Measurements from ENCODE around the gene XXYLT1. TPM values are rescaled to one million over a fixed set of nuclear protein-coding genes. Genes with fewer than 3 reads are reported as not detected.

The XXYLT1 gene
- total RNA-seq, 2 experiments from 2014 or later = 3.1 to 3.7 TPM

DNA sequence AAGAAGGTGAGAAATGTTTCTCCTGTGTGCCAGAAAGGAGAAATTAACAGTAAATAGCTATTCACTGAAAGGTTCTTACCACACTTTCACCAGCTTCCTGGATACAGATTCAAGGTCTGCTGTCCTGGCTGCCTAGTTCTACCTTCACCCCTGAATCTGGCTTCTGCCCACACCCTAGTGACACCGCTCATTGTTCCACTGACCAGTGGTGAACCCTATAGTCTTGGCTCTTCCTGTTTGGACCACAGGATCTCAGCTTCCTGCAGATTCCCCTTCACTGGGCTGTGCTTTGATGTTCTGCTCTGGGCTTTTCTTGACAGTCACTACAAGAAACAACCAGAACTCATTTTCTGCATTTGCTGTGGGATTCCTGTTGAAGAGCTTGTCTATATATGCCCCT lies 250.0 kb downstream of the XXYLT1 start:
- Histone ChIP-seq H3K9me3 (ENCODE audit: control insufficient read depth in 1 of 2, insufficient read depth in 1 of 2, low read length in 2 of 2) (no peaks in the 10 kb centered on the region), H3K36me3 (ENCODE audit: insufficient read depth, low read length) (no peaks in the 10 kb centered on the region), H3K4me3 (ENCODE audit: low read length) (no peak overlapping the region), H3K4me1 (ENCODE audit: insufficient read depth, low read length) (no peaks in the 10 kb centered on the region), H3K27me3 (ENCODE audit: control insufficient read depth in 1 of 2, insufficient read depth in 2 of 2, low read length in 2 of 2) (peaks cover 0 to 3% of the 10 kb centered on the region in 2 experiments), H3K27ac (ENCODE audit: low read depth in 1 of 2, low read length in 2 of 2) (no peak overlapping the region)
- DNase-seq (no peak), ATAC-seq (ENCODE audit: poor library complexity) (no peak)
- no peaks in the 10 kb centered on the region for H3K36me3 Mint-ChIP-seq (ENCODE audit: low read depth)
- no peak overlapping the region for H3K27ac Mint-ChIP-seq
- no peaks in the 10 kb centered on the region for H3K9me3 Mint-ChIP-seq
- intact Hi-C loops (cut with DNase I, micrococcal nuclease) = no loop called here
- TF ChIP-seq, protein P1, sequence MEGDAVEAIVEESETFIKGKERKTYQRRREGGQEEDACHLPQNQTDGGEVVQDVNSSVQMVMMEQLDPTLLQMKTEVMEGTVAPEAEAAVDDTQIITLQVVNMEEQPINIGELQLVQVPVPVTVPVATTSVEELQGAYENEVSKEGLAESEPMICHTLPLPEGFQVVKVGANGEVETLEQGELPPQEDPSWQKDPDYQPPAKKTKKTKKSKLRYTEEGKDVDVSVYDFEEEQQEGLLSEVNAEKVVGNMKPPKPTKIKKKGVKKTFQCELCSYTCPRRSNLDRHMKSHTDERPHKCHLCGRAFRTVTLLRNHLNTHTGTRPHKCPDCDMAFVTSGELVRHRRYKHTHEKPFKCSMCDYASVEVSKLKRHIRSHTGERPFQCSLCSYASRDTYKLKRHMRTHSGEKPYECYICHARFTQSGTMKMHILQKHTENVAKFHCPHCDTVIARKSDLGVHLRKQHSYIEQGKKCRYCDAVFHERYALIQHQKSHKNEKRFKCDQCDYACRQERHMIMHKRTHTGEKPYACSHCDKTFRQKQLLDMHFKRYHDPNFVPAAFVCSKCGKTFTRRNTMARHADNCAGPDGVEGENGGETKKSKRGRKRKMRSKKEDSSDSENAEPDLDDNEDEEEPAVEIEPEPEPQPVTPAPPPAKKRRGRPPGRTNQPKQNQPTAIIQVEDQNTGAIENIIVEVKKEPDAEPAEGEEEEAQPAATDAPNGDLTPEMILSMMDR (IDR thresholded peaks at IDR 0.05) = no peak
- H3K4me3 Mint-ChIP-seq = no peak overlapping the region
- CTCF ChIA-PET = no interaction called here
- POLR2A ChIA-PET = no interaction called here
- peaks cover 13% of the 10 kb centered on the region for H3K27me3 Mint-ChIP-seq
- no peaks in the 10 kb centered on the region for H3K4me1 Mint-ChIP-seq (ENCODE audit: low read depth)

DNA sequence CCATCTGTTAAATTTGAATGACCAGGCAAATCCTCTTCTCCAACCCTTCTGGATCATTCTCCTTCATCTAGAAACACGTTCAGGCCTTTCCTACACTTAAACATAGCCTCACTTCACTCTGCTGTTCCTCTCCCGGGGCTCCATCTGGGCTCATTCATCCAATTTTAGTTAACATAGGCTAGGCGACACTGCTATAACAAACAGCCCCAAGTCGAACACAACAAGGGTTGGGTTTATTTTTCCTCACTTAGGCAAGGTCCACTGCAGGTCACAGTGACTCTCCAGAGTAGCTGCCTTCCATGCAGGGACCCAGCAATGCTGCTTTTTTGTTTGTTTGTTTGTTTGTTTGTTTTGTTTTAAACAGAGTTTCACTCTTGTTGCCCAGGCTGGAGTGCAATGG lies 250.8 kb downstream of the XXYLT1 start:
- Mint-ChIP-seq H3K4me3 (no peak overlapping the region), H3K27me3 (peaks cover 13% of the 10 kb centered on the region), H3K4me1 (ENCODE audit: low read depth) (no peaks in the 10 kb centered on the region), H3K27ac (no peak overlapping the region), H3K9me3 (no peaks in the 10 kb centered on the region), H3K36me3 (ENCODE audit: low read depth) (no peaks in the 10 kb centered on the region)
- intact Hi-C loops (cut with DNase I, micrococcal nuclease) = no loop called here
- Histone ChIP-seq H3K4me1 (ENCODE audit: insufficient read depth, low read length) (peaks cover under 1% of the 10 kb centered on the region), H3K27ac (ENCODE audit: low read depth in 1 of 2, low read length in 2 of 2) (no peak overlapping the region), H3K36me3 (ENCODE audit: insufficient read depth, low read length) (no peaks in the 10 kb centered on the region), H3K9me3 (ENCODE audit: control insufficient read depth in 1 of 2, insufficient read depth in 1 of 2, low read length in 2 of 2) (no peaks in the 10 kb centered on the region), H3K27me3 (ENCODE audit: control insufficient read depth in 1 of 2, insufficient read depth in 2 of 2, low read length in 2 of 2) (peaks cover 0 to 3% of the 10 kb centered on the region in 2 experiments), H3K4me3 (ENCODE audit: low read length) (no peak overlapping the region)
- DNase-seq (no peak), ATAC-seq (ENCODE audit: poor library complexity) (no peak)
- ChIA-PET POLR2A (no interaction called here), CTCF (no interaction called here)
- TF ChIP-seq, protein P1 (IDR thresholded peaks at IDR 0.05) = no peak

DNA sequence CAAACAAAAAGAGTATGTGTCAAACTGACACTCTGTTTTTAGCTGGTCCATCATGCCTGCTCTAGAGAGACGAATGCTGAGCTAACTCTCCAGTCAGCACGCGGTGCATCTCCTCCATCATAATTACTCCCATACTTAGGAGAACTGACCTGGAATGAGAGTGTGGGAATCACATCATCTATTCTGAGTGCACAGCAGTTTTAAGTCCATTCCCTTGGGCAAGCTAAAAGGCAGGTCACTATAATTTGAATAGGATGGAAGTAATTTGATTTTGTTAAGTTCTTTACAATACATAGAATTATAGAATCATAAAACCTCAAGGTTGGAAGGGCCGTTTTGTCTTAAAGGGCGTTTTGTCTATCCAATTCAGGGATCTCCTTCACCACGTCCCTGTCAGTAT lies 251.6 kb downstream of the XXYLT1 start:
- Mint-ChIP-seq H3K4me1 (ENCODE audit: low read depth) (peaks cover 5% of the 10 kb centered on the region), H3K27ac (no peak overlapping the region), H3K4me3 (no peak overlapping the region), H3K36me3 (ENCODE audit: low read depth) (no peaks in the 10 kb centered on the region), H3K27me3 (peaks cover 13% of the 10 kb centered on the region), H3K9me3 (no peaks in the 10 kb centered on the region)
- H3K27me3 ChIP-seq (ENCODE audit: control insufficient read depth in 1 of 2, insufficient read depth in 2 of 2, low read length in 2 of 2) = peaks cover 0 to 3% of the 10 kb centered on the region in 2 experiments
- POLR2A ChIA-PET = no interaction called here
- H3K4me1 ChIP-seq (ENCODE audit: insufficient read depth, low read length) = peaks cover 4% of the 10 kb centered on the region
- no peaks in the 10 kb centered on the region for H3K9me3 ChIP-seq (ENCODE audit: control insufficient read depth in 1 of 2, insufficient read depth in 1 of 2, low read length in 2 of 2)
- CTCF ChIA-PET = no interaction called here
- H3K36me3 ChIP-seq (ENCODE audit: insufficient read depth, low read length) = no peaks in the 10 kb centered on the region
- DNase-seq (no peak), ATAC-seq (ENCODE audit: poor library complexity) (no peak)
- no peak overlapping the region for H3K4me3 ChIP-seq (ENCODE audit: low read length)
- H3K27ac ChIP-seq (ENCODE audit: low read depth in 1 of 2, low read length in 2 of 2) = no peak overlapping the region
- TF ChIP-seq, protein P1 (IDR thresholded peaks at IDR 0.05) = no peak
- intact Hi-C loops (cut with DNase I, micrococcal nuclease) = no loop called here

Small RNA genes lying within 50 kb of the gene (microRNA-seq; reads per million reads assigned to microRNA genes)
- not detected for gene MIR3137 (ENCODE audit: borderline microRNAs expressed, borderline replicate concordance)

Other genes starting within 250 kb of the XXYLT1 start
- gene ACAP2, start 171.9 kb upstream of the XXYLT1 start, total RNA-seq = 10 to 100 TPM; 50.7 to 51.4 TPM